ENCODE results near the gene ENPP3. TPM values are rescaled to one million over a fixed set of nuclear protein-coding genes. Genes with fewer than 3 reads are reported as not detected.

ENPP3 gene
- total RNA-seq, 1 donor from 2014 or later = 2.0 TPM

- intact Hi-C loops (cut with DNase I) = no loop called here
- DNase-seq (ENCODE audit: extremely low spot score in 2 of 2) = peak in 1 of 2 donors; percentile 94
- H3K9me3 ChIP-seq = no peaks in the 10 kb centered on the region
- no peaks in the 10 kb centered on the region for H3K27me3 ChIP-seq
- peaks cover 0 to 27% of the 10 kb centered on the region in 2 donors for H3K36me3 ChIP-seq
- TF ChIP-seq, protein P1, sequence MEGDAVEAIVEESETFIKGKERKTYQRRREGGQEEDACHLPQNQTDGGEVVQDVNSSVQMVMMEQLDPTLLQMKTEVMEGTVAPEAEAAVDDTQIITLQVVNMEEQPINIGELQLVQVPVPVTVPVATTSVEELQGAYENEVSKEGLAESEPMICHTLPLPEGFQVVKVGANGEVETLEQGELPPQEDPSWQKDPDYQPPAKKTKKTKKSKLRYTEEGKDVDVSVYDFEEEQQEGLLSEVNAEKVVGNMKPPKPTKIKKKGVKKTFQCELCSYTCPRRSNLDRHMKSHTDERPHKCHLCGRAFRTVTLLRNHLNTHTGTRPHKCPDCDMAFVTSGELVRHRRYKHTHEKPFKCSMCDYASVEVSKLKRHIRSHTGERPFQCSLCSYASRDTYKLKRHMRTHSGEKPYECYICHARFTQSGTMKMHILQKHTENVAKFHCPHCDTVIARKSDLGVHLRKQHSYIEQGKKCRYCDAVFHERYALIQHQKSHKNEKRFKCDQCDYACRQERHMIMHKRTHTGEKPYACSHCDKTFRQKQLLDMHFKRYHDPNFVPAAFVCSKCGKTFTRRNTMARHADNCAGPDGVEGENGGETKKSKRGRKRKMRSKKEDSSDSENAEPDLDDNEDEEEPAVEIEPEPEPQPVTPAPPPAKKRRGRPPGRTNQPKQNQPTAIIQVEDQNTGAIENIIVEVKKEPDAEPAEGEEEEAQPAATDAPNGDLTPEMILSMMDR (IDR thresholded peaks at IDR 0.05) = peak; percentile 85 to 92 (median 88)
- peak; percentile 83 to 88 for TF ChIP-seq POLR2AphosphoS5 (IDR thresholded peaks at IDR 0.05; ENCODE audit: insufficient read depth in 1 of 2, low read depth in 1 of 2)
- peak in 1 of 2 donors; percentile 35 for TF ChIP-seq POLR2A (IDR thresholded peaks at IDR 0.05)
- H3K4me3 ChIP-seq = peak within 1 kb of the TSS; percentile 71 to 76
- peaks cover 35% of the 10 kb centered on the region for H3K4me1 ChIP-seq
- peak within 1 kb of the TSS; percentile 83 for H3K27ac ChIP-seq
Measured at GRCh38 chr6:131627724-131628682, 9.1 kb upstream of the ENPP3 start, which contains the start of gene MED23. TSS of gene MED23 (minus strand) at chr6:131628242. CDS start at chr6:131628049, 193 bp downstream.

- TF ChIP-seq POLR2A (IDR thresholded peaks at IDR 0.05) (no peak), POLR2AphosphoS5 (IDR thresholded peaks at IDR 0.05; ENCODE audit: insufficient read depth in 1 of 2, low read depth in 1 of 2) (no peak)
- TF ChIP-seq, protein P1 (IDR thresholded peaks at IDR 0.05) = no peak
- peak overlapping the region; percentile 71 to 76 for H3K4me3 ChIP-seq
Measured at GRCh38 chr6:131628726-131629125, 8.4 kb upstream of the ENPP3 start.

GRCh38 chr6:131629651-131630050, 7.5 kb upstream of the ENPP3 start:
- DNase-seq (ENCODE audit: extremely low spot score in 2 of 2) = no peak
- peaks cover 0 to 11% of the 10 kb centered on the region in 2 donors for H3K36me3 ChIP-seq
- intact Hi-C loops (cut with DNase I) = no loop called here
- no peaks in the 10 kb centered on the region for H3K9me3 ChIP-seq
- H3K27ac ChIP-seq = no peak overlapping the region
- no peaks in the 10 kb centered on the region for H3K27me3 ChIP-seq
- TF ChIP-seq, protein P1 (IDR thresholded peaks at IDR 0.05) = no peak
- no peak for TF ChIP-seq POLR2A (IDR thresholded peaks at IDR 0.05)
- H3K4me1 ChIP-seq = peaks cover 35% of the 10 kb centered on the region
- H3K4me3 ChIP-seq = no peak overlapping the region

More at GRCh38 chr6:131628726-131629125, 8.4 kb upstream of the ENPP3 start:
- Histone ChIP-seq H3K4me1 (peaks cover 35% of the 10 kb centered on the region), H3K36me3 (peaks cover 0 to 20% of the 10 kb centered on the region in 2 donors), H3K27ac (peak overlapping the region; percentile 83), H3K9me3 (no peaks in the 10 kb centered on the region), H3K27me3 (no peaks in the 10 kb centered on the region)
- intact Hi-C loops (cut with DNase I) = no loop called here
- DNase-seq (ENCODE audit: extremely low spot score in 2 of 2) = no peak

DNA sequence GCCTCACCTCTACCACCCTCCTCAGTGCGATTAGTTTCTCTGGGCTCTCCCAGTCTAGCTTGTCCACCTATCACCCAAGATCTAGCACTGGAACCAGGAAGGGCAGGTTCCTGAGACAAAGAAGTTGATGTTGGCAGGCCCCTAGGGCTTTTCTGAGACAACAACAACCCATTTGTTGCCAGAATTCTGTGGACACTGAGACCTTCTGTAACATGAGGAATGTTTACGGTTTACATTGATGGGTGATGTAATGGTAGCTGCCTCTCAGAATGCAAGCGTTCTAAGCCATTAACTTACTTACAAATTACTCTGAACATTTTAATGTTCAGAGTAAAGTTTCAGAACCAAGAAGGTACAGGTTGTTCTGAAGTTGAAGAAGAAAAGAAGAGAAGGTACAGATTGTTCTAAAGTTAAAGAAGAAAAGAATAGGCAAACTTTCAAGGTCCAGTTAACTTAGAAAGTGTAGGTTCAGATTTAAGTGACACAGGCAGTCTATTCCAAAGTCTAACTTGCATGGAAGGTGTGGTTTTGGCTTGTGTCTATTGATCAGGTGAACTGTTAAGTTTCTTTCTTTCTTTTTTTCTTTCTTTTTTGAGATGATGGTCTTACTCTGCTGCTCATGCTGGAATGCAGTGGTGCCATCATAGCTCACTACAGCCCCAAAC, 5.3 kb upstream of the ENPP3 start:
- no peak for DNase-seq (ENCODE audit: extremely low spot score in 2 of 2)
- no peak for TF ChIP-seq POLR2A (IDR thresholded peaks at IDR 0.05)
- TF ChIP-seq POLR2AphosphoS5 (IDR thresholded peaks at IDR 0.05; ENCODE audit: insufficient read depth in 1 of 2, low read depth in 1 of 2) = no peak
- TF ChIP-seq, protein P1 (IDR thresholded peaks at IDR 0.05) = no peak
- Histone ChIP-seq H3K36me3 (no peaks in the 10 kb centered on the region), H3K27ac (no peak overlapping the region), H3K4me1 (peaks cover 27% of the 10 kb centered on the region), H3K9me3 (no peaks in the 10 kb centered on the region), H3K27me3 (no peaks in the 10 kb centered on the region), H3K4me3 (no peak overlapping the region)
- intact Hi-C loops (cut with DNase I) = no loop called here
